Suprapubic skin (tissue), 4 donors: ENCODE results near the gene GFOD1.

Source experiments
- EP300 ChIP-seq: sonication (generic); formaldehyde crosslinking; IDR thresholded peaks from one replicate; pipeline ENCODE4 v1.6.1; 2017; ENCODE audit warnings: antibody characterized with exemption
- POLR2A ChIP-seq, 2 donors: fragments of 450-650 bp; IDR thresholded peaks; one replicate each; pipeline ENCODE4 v1.6.1; 2017; ENCODE audit warnings: antibody characterized with exemption in 2 of 2, mild to moderate bottlenecking in 2 of 2, moderate library complexity in 2 of 2
- POLR2AphosphoS5 ChIP-seq, 3 donors: sonication (generic); formaldehyde crosslinking; IDR thresholded peaks; one replicate each; pipeline ENCODE4 v1.6.1; 2017; ENCODE audit warnings: antibody characterized with exemption in 3 of 3
- TF ChIP-seq, protein P1 (sequence below), 2 donors: fragments of 200-600 bp in 1 of 2; fragments of 450-650 bp in 1 of 2; sonication (generic) in 1 of 2; IDR thresholded peaks; one replicate each; pipeline ENCODE4 v1.5.1; 2016 to 2019; ENCODE audit warnings: antibody characterized with exemption in 2 of 2, mild to moderate bottlenecking in 1 of 2, moderate library complexity in 1 of 2

DNA sequence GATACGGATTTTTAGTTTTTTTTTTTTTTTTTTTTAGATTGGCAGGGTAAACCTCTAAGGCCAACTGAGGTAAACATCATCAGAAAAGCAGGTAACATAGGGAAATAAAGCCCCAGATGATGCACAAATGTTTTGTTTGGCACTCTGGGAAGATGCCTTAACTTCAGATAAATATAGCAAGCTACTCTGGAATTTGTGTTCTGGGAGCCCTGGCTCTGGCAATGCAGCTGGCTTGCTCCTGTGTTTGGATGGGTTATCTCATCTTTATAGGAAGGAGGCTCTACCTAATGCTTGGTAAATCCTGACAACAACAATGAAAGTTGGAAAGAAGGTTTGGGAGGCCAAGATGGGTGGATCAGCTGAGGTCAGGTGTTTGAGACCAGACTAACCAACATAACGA lies 77.4 kb downstream of the GFOD1 start:
- TF ChIP-seq POLR2AphosphoS5 (IDR thresholded peaks at IDR 0.05), result no peak
- TF ChIP-seq, protein P1, sequence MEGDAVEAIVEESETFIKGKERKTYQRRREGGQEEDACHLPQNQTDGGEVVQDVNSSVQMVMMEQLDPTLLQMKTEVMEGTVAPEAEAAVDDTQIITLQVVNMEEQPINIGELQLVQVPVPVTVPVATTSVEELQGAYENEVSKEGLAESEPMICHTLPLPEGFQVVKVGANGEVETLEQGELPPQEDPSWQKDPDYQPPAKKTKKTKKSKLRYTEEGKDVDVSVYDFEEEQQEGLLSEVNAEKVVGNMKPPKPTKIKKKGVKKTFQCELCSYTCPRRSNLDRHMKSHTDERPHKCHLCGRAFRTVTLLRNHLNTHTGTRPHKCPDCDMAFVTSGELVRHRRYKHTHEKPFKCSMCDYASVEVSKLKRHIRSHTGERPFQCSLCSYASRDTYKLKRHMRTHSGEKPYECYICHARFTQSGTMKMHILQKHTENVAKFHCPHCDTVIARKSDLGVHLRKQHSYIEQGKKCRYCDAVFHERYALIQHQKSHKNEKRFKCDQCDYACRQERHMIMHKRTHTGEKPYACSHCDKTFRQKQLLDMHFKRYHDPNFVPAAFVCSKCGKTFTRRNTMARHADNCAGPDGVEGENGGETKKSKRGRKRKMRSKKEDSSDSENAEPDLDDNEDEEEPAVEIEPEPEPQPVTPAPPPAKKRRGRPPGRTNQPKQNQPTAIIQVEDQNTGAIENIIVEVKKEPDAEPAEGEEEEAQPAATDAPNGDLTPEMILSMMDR (IDR thresholded peaks at IDR 0.05), result no peak
- TF ChIP-seq POLR2A (IDR thresholded peaks at IDR 0.05), result no peak
- no peak for TF ChIP-seq EP300
